ENCODE data around the gene YAE1.
A peak's percentile ranks its signal among the peaks of the same experiment; 100 is the strongest.
"Not testable (repeated sequence)": the region's sequence is repeated elsewhere in the genome, so short reads cannot be mapped to it uniquely, and the experiment has no call there.

YAE1 gene, protein sequence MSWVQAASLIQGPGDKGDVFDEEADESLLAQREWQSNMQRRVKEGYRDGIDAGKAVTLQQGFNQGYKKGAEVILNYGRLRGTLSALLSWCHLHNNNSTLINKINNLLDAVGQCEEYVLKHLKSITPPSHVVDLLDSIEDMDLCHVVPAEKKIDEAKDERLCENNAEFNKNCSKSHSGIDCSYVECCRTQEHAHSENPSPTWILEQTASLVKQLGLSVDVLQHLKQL

DNA sequence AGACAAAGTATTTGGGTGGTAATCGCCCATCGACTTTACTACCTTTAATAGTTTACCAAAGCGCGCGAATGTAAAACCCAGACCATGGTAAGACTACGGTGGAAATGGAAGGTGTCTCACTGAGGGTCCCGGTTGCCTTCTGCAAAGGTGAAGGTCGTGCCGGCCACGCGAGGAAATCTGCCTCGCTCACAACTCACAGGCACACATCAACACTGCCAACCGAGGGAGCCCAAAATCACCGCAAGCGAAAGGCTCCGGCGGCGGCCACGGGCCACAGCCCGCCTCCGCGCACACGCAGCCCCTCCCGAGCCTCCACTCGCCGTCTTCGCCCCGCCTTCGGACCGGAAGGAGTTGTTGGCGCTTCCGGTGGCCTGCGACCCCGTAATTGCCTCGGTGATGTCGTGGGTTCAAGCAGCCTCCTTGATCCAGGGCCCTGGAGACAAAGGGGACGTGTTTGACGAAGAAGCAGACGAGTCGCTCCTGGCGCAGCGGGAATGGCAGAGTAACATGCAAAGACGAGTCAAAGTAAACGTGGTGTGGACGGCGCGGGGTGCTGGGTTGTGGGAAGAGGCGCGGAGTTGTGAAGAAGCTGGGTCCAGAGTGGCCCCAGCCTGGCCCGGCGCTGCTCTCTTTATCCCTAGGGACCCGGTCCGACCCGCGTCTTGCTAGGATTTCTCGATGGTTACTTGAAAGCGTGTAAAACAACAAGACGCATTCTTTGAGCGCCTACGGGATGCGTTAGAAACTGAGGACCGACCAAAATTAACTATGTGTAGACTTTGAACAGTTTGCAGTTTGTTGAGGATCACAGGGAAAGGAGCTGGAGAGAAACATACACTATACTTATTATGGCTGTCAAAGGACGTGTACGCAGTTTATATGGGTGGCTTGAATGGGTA lies at the start of gene YAE1:
Gene YAE1 (plus strand): TSS at position 382 of the 899 bp plus-strand sequence. CDS start 15 bp downstream, at position 397.
- peak; percentile 69 for DNase-seq (ENCODE audit: low read depth, low spot score)

DNA sequence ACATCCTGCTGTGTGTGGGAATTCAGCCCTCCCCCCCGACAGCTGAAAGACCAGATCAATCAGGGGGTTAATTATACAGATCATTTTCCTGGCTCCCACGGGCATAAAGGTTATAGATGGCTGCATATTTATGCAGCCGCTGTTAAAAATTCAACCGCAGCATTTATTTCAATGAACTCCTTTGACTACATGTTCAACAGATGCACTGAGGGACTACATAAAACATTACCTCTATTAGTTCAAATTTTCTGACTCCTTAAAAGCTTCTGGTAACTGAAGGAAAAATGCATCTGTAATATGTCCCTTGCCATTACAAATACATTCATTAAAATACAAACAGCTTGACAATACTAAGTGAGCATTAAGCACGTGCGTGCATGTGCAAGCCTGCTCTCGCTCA lies 49.7 kb upstream of the YAE1 start:
- no peak for DNase-seq (ENCODE audit: low read depth, low spot score)

DNA sequence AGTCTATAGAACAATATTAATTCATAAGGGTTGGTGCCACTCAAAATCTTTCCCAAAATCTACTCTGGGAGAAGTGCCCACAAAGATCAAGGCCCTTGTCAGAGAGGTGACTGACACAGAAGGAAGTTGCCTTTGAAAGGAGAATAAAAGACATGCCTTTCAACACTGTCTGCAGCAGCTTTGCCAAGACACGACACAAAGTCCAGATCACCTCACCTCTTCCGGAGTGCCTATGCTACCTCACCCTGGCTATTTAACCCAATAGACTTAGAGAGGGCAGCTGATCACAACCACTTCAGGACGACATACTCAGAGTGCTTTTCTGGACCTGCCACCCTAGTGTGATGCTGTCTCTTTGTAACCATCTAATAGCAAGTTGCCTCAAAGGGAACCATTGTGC lies 49.0 kb upstream of the YAE1 start:
- DNase-seq (ENCODE audit: low read depth, low spot score) = no peak

DNA sequence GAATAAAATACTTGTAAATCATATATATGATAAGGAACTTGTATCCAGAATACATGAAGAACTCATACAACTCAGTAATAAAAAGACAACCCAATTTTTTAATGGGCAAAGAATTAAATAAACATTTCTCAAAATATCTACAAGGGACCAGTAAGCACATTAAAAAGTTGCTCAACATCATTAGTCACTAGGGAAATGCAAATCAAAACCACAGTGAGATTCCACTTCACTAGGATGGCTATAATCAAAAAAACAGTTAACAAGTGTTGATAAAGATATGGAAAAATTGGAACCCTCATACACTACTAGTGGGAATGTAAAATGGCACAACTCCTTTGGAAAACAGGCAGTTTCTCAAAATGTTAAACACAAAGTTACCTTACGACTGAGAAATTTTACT lies 40.3 kb upstream of the YAE1 start:
- DNase-seq (ENCODE audit: low read depth, low spot score) = no peak

DNA sequence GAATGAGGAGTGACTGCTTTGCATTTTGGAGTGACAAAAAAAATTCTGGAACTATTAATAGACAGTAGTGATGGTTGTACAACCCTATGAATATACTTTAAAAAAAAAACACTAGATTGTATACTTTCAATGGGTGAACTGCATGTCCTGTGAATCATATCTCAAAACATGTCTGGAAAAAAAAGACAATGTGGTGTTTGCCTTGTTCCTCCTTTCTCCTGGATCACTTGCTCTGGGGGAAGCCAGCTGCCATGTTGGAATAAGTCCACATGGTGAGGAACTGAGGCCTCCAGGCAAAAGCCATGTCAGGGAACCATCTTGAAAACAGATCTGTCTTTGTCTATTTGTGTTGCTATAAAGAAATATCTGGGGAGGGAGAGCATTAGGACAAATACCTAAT lies 39.5 kb upstream of the YAE1 start:
- DNase-seq (ENCODE audit: low read depth, low spot score) = no peak

DNA sequence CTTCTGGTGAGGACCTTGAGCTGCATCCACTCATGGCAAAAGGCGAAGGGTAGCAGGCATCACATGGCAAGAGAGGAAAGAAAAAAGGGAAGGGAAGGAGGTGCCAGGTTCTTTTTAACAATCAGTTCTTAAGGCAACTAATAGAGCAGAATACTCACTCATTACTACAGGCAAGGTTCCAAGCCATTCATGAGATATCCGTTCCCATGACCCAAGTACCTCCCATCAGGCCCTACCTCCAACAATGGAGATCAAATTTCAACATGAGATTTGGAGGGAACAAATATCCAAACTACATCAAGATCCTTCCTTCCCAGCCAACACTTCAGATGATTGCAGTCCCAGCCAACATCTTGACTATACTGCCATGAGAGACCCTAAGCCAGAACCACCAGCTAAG lies 38.9 kb upstream of the YAE1 start:
- DNase-seq (ENCODE audit: low read depth, low spot score) = no peak

DNA sequence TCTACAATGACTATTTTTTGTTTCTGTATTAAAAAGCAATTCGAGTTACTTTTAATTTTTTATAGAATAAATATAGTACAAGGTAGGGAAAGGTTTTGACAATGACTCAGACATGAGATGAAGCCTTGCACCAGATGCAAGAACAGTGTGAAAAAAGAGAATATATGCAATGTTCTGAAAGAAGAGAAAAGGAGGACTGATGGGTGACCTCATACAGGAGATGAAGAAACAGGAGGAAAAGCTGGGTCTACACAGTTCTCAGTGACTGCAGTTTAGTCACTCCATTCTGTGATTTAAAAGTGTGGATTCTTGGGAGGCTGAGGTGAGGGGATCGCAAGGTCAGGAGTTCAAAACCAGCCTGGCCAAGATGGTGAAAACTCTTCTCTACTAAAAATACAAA lies 38.3 kb upstream of the YAE1 start:
- no peak for DNase-seq (ENCODE audit: low read depth, low spot score)

DNA sequence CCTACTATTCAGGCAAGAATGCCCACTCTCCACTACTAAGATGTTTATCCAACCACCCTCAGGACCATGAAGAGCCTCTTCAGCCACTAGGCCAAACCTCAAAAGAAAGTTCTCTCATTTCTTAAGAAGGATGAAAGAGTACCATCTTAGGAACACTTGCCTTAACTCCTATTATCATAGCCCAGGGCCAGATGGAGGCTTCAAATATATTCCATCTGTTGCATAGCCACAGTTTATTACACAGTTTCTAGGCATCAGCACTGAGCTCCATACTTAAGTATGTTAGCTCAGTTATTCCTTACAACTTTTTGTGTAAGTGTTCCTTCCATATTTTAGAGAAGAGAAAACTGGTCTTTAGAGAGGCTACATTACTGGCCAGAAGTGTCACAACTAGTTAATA lies 37.4 kb upstream of the YAE1 start:
- no peak for DNase-seq (ENCODE audit: low read depth, low spot score)

DNA sequence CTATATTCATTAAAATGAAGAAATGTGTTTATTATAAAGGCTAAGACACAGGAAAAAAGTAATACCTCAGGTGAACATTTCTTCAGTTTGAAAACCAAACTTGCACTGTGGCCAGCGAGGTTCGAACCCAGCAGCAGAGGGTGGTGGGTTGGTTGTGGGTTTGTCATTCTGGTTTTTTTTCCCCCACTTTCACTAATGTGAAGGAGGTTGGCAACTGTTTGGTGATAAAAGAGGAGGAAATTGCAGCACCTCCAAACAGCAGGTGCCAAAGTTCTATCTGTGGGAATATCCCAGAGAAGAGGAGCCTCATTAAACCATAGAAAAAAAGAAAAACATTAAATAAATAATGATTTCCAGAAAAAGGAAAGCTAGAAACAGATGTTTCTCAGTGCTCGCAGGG lies 36.6 kb upstream of the YAE1 start:
- DNase-seq (ENCODE audit: low read depth, low spot score) = no peak

DNA sequence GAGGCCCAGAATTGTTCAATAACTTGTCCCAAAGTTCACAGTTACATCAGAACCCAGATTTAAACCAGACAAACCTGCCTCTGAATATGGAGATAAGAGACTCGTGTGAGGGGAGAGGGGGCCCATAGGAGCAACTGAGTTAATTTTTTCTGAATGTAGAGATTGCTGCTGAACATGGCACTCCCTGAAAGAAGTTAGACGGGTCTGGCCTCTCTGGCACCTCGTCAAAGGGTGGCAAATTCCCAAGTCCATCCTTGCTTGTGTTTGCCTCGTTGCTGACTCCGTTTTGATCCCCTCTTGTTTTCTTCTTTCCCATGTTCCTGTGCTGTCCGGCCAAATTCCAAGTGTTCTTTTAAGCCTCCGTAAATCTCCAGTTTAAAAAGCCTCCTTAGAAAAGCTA lies 35.2 kb upstream of the YAE1 start:
- no peak for DNase-seq (ENCODE audit: low read depth, low spot score)

DNA sequence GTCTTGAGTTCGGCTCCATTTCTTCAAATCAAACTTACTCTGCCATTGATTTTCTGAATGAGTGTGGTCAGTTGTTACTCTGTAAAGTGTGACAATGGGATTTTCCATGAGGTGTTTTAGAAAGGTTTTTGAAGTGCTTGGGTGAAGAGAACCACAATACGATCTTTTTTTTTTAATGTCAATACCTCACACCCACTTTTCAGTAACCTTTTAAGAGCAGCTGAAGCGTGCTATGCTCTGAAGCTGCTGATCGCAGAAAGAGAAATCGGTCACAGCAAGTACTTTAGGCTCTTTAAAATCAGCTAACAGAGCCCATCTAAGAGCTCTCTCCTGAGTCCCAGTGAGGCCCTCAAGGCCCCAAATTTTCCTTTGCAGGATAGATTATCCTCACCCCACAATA lies 34.4 kb upstream of the YAE1 start:
- DNase-seq (ENCODE audit: low read depth, low spot score) = no peak

DNA sequence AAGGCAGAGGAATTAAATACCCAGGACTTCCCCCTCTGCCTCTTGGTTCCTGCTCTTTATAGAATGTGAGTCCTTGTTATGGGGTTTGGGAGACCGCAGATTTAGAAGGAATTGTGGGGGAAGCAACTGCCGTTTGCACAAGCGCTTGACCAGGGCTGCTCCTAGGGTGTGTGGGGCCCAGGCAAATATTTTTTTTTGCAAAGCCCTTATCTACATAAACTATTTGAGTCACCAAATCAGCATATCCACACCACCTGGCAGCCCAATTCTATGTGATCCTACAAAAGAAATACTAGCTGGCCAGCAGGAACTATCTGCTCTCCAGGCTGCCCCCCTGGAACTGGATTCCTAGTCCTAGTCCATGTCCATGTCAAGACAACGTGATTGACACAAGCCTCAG lies 33.4 kb upstream of the YAE1 start:
- DNase-seq (ENCODE audit: low read depth, low spot score) = no peak

DNA sequence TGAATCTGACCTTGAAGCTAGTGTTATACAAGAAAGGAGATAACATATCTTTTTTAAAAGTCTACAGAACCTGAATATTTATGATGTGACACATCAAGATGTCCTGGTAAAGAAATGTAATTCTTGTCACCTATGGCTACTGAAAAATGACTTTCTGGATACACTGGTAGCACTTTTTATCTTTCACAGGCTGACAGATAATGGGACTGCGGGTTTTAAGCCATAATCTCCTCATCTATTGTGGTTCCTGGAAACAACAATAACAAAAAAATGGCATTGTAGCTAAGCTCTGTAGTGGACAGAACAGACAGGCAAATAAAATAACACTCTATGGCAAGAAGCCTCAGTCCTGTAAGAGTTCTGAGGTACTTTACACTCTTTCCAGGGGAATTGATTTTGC lies 31.6 kb upstream of the YAE1 start:
- DNase-seq (ENCODE audit: low read depth, low spot score) = no peak

DNA sequence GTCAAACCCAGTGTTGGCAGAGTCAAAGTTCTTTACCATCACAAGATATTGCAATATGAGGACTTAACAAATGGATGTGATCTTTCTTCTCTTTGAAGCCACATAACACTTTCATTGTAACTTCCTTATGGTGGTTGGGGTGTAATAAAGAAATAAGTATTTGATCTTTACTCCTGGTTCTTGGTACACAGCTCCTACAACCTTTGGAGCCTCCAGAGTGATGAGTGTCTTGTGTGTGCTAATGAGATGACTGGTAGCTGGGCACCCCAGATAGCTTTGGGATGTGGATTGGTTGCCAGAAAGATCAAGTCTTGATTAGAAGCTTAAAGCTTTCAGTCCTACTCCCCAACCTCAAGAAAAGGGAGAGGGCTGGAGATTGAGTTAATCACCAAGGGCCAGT lies 31.1 kb upstream of the YAE1 start:
- no peak for DNase-seq (ENCODE audit: low read depth, low spot score)

DNA sequence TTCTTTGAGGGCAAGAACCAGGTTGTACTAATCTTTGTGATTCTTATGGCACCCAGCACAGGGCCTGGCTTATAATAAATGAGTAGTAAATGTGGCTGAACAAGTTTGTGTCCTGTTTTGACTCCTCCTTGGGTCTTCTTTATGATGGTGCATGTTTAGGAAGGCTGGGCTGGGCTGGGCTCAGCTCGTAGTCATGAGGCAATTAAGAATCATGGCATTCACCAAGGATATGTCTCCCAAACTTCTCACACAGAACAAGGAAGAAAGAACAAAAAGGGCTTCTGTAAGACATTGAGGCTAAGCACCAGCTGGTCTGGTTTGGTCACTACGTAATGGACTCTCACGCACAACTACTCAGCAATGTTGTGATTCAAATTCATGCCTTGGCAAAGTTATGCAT lies 30.5 kb upstream of the YAE1 start:
- DNase-seq (ENCODE audit: low read depth, low spot score) = no peak

DNA sequence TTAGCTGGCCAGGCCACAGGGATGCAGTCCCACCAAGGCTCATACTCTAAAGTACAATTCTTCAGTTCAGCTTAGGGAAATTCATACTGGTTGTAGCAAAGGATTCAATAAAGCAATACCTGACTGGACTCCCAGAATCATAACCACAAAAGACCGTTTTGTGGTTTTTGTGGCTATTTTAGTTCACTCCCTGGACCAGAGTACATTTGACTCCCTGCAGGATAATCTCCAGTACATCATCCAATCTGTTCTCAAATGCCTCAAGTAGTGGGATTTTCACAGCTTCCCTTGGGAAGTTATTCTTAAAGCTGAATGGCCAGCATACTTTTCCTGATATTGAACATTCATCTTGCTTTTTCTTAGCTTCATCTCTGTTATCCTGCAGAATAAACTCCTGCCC lies 29.3 kb upstream of the YAE1 start:
- no peak for DNase-seq (ENCODE audit: low read depth, low spot score)

DNA sequence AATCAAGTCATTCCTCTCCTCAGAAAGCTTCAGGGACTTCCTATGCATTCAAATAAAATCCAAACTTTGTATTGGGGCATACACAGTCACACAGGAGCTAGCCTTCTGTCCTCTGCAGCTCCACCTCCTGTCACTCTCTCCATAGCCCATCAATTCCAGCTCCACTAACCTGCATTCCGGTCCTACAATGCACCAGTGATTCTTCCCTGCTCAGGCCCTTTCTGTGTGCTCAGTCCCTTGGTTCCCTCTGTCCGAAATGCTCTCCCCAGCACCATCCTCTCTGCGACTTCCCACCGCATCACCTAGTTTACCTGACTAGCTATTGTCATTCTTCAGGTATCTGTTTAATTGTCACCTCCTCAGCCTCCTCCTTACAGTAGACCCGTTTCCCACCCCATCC lies 26.4 kb upstream of the YAE1 start:
- DNase-seq (ENCODE audit: low read depth, low spot score) = no peak

DNA sequence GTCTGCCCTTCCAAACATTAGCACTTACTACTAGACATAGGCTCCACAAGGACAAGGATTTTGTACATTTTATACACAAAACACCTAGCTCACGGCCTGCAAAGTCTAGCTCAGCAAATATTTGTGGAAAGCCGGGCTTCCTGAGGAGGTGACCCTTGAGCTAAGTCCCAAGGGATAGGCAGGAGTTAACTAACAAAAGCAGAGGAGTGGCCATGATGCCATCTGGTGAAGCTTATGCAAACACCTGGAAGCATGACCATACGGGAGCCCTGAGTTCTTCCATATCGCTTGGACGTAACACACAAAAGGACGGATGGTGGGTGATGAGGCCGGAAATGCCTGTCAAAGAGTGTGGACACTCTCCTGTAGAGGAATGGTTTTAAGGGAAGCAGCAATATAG lies 25.9 kb upstream of the YAE1 start:
- DNase-seq (ENCODE audit: low read depth, low spot score) = no peak

DNA sequence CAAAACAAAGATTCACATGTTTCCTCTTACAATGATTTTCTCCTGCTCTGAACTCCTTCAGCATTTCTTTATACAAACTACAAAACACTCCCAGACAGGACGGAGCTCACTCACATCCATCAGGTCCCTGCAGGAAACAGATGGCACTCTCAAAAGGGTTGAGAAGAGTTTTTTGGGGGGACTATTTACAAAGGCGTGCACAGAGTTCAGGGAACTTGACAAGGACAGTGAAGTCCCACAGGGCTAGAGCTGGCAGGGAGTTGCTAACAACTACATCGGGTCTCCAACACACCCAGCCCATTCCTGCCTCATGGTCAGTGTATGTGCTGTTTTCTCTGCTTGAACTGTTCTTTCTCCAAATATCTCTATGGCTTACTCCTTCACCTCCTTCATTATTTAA lies 24.7 kb upstream of the YAE1 start:
- DNase-seq (ENCODE audit: low read depth, low spot score) = no peak

DNA sequence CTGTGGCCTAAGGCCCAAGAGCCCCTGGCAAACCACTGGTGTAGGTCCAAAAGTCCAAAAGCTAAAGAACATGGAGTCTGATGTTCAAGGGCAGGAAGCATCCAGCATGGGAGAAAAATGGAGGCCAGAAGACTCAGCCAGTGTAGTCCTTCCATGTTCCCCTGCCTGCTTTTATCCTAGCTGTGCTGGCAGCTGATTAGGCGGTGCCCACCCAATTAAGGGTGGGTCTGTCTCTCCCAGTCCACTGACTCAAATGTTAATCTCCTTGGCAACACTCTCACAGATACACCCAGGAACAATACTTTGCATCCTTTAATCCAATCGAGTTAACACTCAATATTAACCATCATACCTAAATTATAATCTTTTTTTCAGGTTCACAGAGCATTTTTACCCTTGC lies 21.4 kb upstream of the YAE1 start:
- not testable (repeated sequence) for DNase-seq (ENCODE audit: low read depth, low spot score)

DNA sequence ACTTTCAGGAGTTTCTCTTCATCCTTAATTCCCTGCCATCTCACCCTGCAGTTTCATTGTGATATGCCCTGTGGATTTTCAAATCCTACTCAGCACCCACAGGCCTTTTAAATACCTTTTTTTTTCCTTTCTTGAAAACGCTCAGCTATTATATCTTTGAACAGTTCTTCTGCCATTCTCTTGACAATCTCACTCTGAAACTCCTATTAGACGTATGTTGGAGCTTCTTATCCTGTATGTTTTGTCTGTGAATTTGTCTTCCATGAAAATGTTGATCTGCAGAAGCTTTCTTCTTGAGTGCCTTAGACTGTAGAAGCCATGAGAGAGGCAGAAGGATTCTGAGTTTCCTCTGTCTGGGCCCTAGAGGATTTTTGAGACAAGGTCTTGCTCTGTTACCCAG lies 18.9 kb upstream of the YAE1 start:
- DNase-seq (ENCODE audit: low read depth, low spot score) = no peak

DNA sequence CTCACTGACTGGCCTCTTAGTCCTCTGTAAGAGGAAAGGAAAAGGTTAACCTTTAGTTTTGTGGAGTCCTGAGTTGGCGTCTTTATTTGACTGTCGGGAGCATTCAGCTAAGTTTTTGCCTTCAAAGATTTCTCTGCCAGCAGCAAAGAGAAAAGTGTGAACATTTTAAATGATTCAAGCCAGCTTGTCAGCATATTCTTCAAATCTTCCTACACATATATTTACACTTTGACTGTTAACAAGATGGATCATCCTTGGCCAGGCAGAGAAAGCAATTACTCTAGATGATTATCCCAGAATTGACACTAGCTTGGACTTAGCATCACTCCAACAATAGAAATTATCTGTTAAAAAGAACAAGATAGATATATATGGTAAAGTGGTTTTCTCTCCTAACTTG lies 15.8 kb upstream of the YAE1 start:
- no peak for DNase-seq (ENCODE audit: low read depth, low spot score)

DNA sequence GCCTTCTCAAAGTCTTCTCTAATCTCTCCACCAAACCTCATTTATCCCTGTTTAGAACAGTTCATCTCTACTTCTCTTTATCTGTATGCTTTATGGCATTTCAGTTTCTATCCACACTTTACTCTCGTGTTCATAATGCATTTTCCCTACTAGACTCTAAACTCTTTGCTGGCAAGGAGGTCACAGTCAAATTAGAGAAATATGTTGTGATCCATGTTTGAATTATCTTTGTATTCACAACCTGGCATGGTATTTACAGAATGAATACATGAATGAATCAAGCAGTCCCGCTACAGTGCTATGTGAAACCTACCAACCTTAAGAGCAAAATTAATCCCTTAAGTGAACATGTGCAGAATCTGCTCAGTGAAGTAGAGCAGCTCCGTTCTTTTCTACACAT lies 12.8 kb upstream of the YAE1 start:
- no peak for DNase-seq (ENCODE audit: low read depth, low spot score)

Data from activated naive CD8-positive, alpha-beta T cell treated with anti-CD3 and anti-CD28 coated beads, Interleukin-2, amount 50 U/mL, for 16 hours (primary cell).